Measurements from ENCODE around the gene ISOC2. TPM values are rescaled to one million over a fixed set of nuclear protein-coding genes. Genes with fewer than 3 reads are reported as not detected.

The ISOC2 gene
- total and polyA plus RNA-seq, 2 experiments from 2014 or later: 72.2 to 79.3 TPM

DNA sequence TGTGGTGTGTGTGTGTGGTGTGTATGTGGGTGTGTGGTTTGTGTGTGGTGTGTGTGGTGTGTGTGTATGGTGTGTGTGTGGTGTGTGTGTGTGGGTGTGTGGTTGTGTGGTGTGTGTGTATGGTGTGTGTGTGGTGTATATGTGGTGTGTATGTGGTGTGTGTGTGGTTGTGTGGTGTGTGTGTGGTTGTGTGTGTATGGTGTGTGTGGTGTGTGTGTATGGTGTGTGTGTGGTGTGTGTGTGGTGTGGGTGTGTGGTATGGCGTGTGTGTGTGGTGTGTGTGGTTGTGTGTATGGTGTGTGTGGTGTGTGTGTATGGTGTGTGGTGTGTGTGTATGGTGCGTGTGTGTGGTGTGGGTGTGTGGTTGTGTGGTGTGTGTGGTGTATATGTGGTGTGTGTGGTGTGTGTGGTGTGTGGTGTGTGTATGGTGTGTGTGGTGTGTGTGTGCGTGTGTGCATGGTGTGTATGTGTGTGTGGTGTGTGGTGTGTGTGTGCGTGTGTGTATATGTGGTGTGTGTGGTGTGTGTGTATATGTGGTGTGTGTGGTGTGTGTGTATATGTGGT is 27.0 kb downstream of the ISOC2 start:
- Histone ChIP-seq H4K20me1 (ENCODE audit: insufficient read depth, poor library complexity, severe bottlenecking) (no peaks in the 10 kb centered on the region), H3K79me2 (no peaks in the 10 kb centered on the region), H3K36me3 (replicated peaks; ENCODE audit: insufficient read depth, low read depth) (no peaks in the 10 kb centered on the region), H2AFZ (no peak overlapping the region), H3K9me3 (ENCODE audit: low read depth) (no peaks in the 10 kb centered on the region), H3K4me1 (ENCODE audit: insufficient read depth) (no peaks in the 10 kb centered on the region), H3K27ac (no peak overlapping the region), H3K4me2 (no peak overlapping the region), H3K9me2 (replicated peaks; ENCODE audit: insufficient read depth) (no peaks in the 10 kb centered on the region), H3K4me3 (no peak overlapping the region), H3K27me3 (peaks cover 7% of the 10 kb centered on the region)
- DNase-seq (ENCODE audit: low spot score): no peak
- no CpG with 5 or more reads among the region's 4 CpGs for WGBS (ENCODE audit: low lambda C conversion rate, missing lambda C conversion rate)
- TF ChIP-seq EZH2 (IDR thresholded peaks at IDR 0.05; ENCODE audit: borderline replicate concordance): no peak

DNA sequence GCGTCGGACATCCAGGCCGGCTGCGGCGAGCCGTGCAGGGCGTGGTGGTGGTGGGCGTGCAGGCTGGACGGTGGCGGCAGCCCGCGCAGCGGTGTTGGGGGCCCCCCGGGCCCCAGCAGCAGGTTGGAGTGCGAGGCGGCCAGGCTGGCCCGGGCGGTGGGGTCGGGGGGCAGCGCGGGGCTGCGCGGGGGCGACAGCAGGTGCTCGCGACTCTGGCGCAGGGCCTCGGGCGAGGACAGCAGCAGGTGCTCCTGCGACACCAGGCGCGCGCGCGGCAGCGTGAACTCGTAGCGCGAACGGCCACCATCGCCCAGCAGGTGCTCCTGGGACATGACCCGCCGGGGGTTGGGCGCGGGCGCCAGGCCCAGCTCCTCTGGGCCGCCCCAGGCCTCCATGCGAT is 28.1 kb downstream of the ISOC2 start:
- no peak for DNase-seq (ENCODE audit: low spot score)
- H4K20me1 ChIP-seq (ENCODE audit: insufficient read depth, poor library complexity, severe bottlenecking): no peaks in the 10 kb centered on the region
- no peaks in the 10 kb centered on the region for H3K4me1 ChIP-seq (ENCODE audit: insufficient read depth)
- TF ChIP-seq CTCF (IDR thresholded peaks at IDR 0.05; ENCODE audit: poor library complexity): no peak
- no peak for TF ChIP-seq EZH2 (IDR thresholded peaks at IDR 0.05; ENCODE audit: borderline replicate concordance)
- no peak for TF ChIP-seq EZH2phosphoT487 (IDR thresholded peaks at IDR 0.05; ENCODE audit: low read depth, severe bottlenecking, unreplicated experiment)
- no peak overlapping the region for H2AFZ ChIP-seq
- no peaks in the 10 kb centered on the region for H3K27me3 ChIP-seq
- no peaks in the 10 kb centered on the region for H3K9me2 ChIP-seq (replicated peaks; ENCODE audit: insufficient read depth)
- no peaks in the 10 kb centered on the region for H3K79me2 ChIP-seq
- H3K4me2 ChIP-seq: no peak overlapping the region
- 94% methylated on average over 21 of the region's 48 CpGs for WGBS (ENCODE audit: low lambda C conversion rate, missing lambda C conversion rate)
- no peak overlapping the region for H3K4me3 ChIP-seq
- no peaks in the 10 kb centered on the region for H3K36me3 ChIP-seq (replicated peaks; ENCODE audit: insufficient read depth, low read depth)
- no peak overlapping the region for H3K27ac ChIP-seq
- no peaks in the 10 kb centered on the region for H3K9me3 ChIP-seq (ENCODE audit: low read depth)

DNA sequence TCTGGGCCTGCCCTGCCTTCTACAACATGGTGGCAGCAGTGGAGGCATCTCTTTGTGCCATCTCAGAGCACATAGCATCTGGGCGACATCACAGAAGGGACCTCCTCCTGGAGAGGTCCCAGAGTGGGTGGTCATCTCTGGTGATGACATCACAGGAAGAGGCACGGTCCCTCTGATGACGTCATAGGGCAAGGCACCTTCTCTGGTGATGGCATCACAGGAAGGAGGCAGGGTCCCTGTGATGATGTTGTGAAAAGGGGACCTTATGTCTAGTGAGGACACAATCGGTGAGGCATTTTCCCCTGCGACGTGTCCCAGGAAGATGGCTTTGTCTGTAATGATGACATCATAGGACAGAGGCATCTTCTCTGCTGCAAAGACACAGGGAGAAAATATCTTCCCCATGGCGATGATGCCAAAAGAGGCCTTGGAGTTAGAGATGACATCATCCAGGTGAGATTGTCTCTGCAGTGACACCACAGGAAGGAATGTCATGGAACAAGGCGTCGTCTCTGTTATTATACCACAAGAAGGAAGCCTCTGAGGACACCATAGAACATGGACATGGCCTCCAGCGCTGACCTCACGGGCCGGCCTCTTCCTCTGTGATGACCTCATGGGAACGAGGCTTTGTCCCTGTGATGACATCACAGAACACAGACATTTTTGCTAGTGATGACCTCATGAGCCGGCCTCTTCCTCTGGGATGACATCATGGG is 29.0 kb downstream of the ISOC2 start:
- no peaks in the 10 kb centered on the region for H3K9me2 ChIP-seq (replicated peaks; ENCODE audit: insufficient read depth)
- WGBS (ENCODE audit: low lambda C conversion rate, missing lambda C conversion rate): 92% methylated on average over 14 of the region's 14 CpGs
- no peaks in the 10 kb centered on the region for H3K27me3 ChIP-seq
- no peaks in the 10 kb centered on the region for H4K20me1 ChIP-seq (ENCODE audit: insufficient read depth, poor library complexity, severe bottlenecking)
- H3K4me3 ChIP-seq: no peak overlapping the region
- H3K27ac ChIP-seq: no peak overlapping the region
- H3K4me2 ChIP-seq: no peak overlapping the region
- H3K36me3 ChIP-seq (replicated peaks; ENCODE audit: insufficient read depth, low read depth): no peaks in the 10 kb centered on the region
- no peak for DNase-seq (ENCODE audit: low spot score)
- H3K4me1 ChIP-seq (ENCODE audit: insufficient read depth): no peaks in the 10 kb centered on the region
- no peaks in the 10 kb centered on the region for H3K79me2 ChIP-seq
- H2AFZ ChIP-seq: no peak overlapping the region
- TF ChIP-seq CTCF (IDR thresholded peaks at IDR 0.05; ENCODE audit: poor library complexity) (no peak), EZH2 (IDR thresholded peaks at IDR 0.05; ENCODE audit: borderline replicate concordance) (no peak), EZH2phosphoT487 (IDR thresholded peaks at IDR 0.05; ENCODE audit: low read depth, severe bottlenecking, unreplicated experiment) (no peak)
- H3K9me3 ChIP-seq (ENCODE audit: low read depth): no peaks in the 10 kb centered on the region

- H3K9me2 ChIP-seq (replicated peaks; ENCODE audit: insufficient read depth): no peaks in the 10 kb centered on the region
- no peak for DNase-seq (ENCODE audit: low spot score)
- no peak for TF ChIP-seq EZH2phosphoT487 (IDR thresholded peaks at IDR 0.05; ENCODE audit: low read depth, severe bottlenecking, unreplicated experiment)
- TF ChIP-seq EZH2 (IDR thresholded peaks at IDR 0.05; ENCODE audit: borderline replicate concordance): no peak
- TF ChIP-seq CTCF (IDR thresholded peaks at IDR 0.05; ENCODE audit: poor library complexity): no peak
- H3K4me1 ChIP-seq (ENCODE audit: insufficient read depth): no peaks in the 10 kb centered on the region
- H3K27me3 ChIP-seq: no peaks in the 10 kb centered on the region
- H3K27ac ChIP-seq: no peak overlapping the region
- no peaks in the 10 kb centered on the region for H3K9me3 ChIP-seq (ENCODE audit: low read depth)
- no peak overlapping the region for H2AFZ ChIP-seq
- WGBS (ENCODE audit: low lambda C conversion rate, missing lambda C conversion rate): 87% methylated on average over 1 of the region's 1 CpG
- H3K4me3 ChIP-seq: no peak overlapping the region
- H3K79me2 ChIP-seq: no peaks in the 10 kb centered on the region
- no peak overlapping the region for H3K4me2 ChIP-seq
- no peaks in the 10 kb centered on the region for H4K20me1 ChIP-seq (ENCODE audit: insufficient read depth, poor library complexity, severe bottlenecking)
- H3K36me3 ChIP-seq (replicated peaks; ENCODE audit: insufficient read depth, low read depth): no peaks in the 10 kb centered on the region
Measured at GRCh38 chr19:55431183-55431582, 30.3 kb downstream of the ISOC2 start.

All from hepatocyte (in vitro differentiated cells).